Measurements from ENCODE around the gene PCDHAC2. TPM values are rescaled to one million over a fixed set of nuclear protein-coding genes. Genes with fewer than 3 reads are reported as not detected.

The PCDHAC2 gene
- total and polyA plus RNA-seq, 10 donors = 0.15 to 7.9 (median 3.1) TPM

GRCh38 chr5:140992828-140993227, 26.6 kb downstream of the PCDHAC2 start:
- no peaks in the 10 kb centered on the region for H3K36me3 ChIP-seq

GRCh38 chr5:140996060-140996459, 29.8 kb downstream of the PCDHAC2 start:
- Histone ChIP-seq H3K27ac (no peak overlapping the region), H3K4me3 (no peak overlapping the region), H3K36me3 (no peaks in the 10 kb centered on the region), H3K27me3 (replicated peaks in 1 of 7) (peaks cover 0 to 15% (median 0%) of the 10 kb centered on the region in 7 donors), H3K9me3 (no peaks in the 10 kb centered on the region), H3K4me1 (peaks cover 0 to under 1% (median 0%) of the 10 kb centered on the region in 6 donors)
- DNase-seq = no peak
- TF ChIP-seq POLR2AphosphoS5 (IDR thresholded peaks at IDR 0.05) (no peak), CTCF (IDR thresholded peaks at IDR 0.05 in 8 of 11, conservative IDR thresholded peaks at IDR 0.05 in 3 of 11) (no peak), POLR2A (IDR thresholded peaks at IDR 0.05) (no peak)
- intact Hi-C loops (cut with DNase I; ENCODE audit: low total_unique reads) = no loop called here
- WGBS, 5 donors = 71 to 88% (median 84%) methylated on average over 1 of the region's 1 CpG

More at GRCh38 chr5:140992828-140993227, 26.6 kb downstream of the PCDHAC2 start:
- Histone ChIP-seq H3K4me1 (no peaks in the 10 kb centered on the region), H3K9me3 (no peaks in the 10 kb centered on the region), H3K27me3 (replicated peaks in 1 of 7) (no peaks in the 10 kb centered on the region), H3K4me3 (no peak overlapping the region), H3K27ac (no peak overlapping the region)
- 67 to 87% (median 74%) methylated on average over 2 of the region's 2 CpGs for WGBS, 5 donors
- intact Hi-C loops (cut with DNase I; ENCODE audit: low total_unique reads) = no loop called here
- TF ChIP-seq POLR2A (IDR thresholded peaks at IDR 0.05) = no peak
- no peak for TF ChIP-seq POLR2AphosphoS5 (IDR thresholded peaks at IDR 0.05)
- no peak for TF ChIP-seq CTCF (IDR thresholded peaks at IDR 0.05 in 8 of 11, conservative IDR thresholded peaks at IDR 0.05 in 3 of 11)
- no peak for DNase-seq

- TF ChIP-seq CTCF (IDR thresholded peaks at IDR 0.05 in 8 of 11, conservative IDR thresholded peaks at IDR 0.05 in 3 of 11) (no peak), POLR2AphosphoS5 (IDR thresholded peaks at IDR 0.05) (no peak), POLR2A (IDR thresholded peaks at IDR 0.05) (no peak)
- WGBS, 5 donors = 65 to 74% (median 68%) methylated on average over 2 of the region's 2 CpGs
These were observed 32.7 kb downstream of the PCDHAC2 start for GRCh38 chr5:140998921-140999410.

GRCh38 chr5:141001446-141001843, 35.2 kb downstream of the PCDHAC2 start:
- Histone ChIP-seq H3K9me3 (peaks cover 0 to 4% (median 0%) of the 10 kb centered on the region in 8 donors), H3K27ac (peak overlapping the region in 6 of 8 donors; percentile 43 to 66 (median 55)), H3K4me3 (peak overlapping the region in 3 of 8 donors; percentile 5 to 51 (median 23)), H3K27me3 (replicated peaks in 1 of 7) (peaks cover 0 to 53% (median 4%) of the 10 kb centered on the region in 7 donors), H3K4me1 (peaks cover 0 to 16% (median 2%) of the 10 kb centered on the region in 6 donors), H3K36me3 (no peaks in the 10 kb centered on the region)
- intact Hi-C loops (cut with DNase I; ENCODE audit: low total_unique reads) = no loop called here
- no peak for DNase-seq
- TF ChIP-seq POLR2AphosphoS5 (IDR thresholded peaks at IDR 0.05) (no peak), CTCF (IDR thresholded peaks at IDR 0.05 in 8 of 11, conservative IDR thresholded peaks at IDR 0.05 in 3 of 11) (no peak), POLR2A (IDR thresholded peaks at IDR 0.05) (no peak)
- WGBS, 5 donors = 3 to 9% (median 6%) methylated on average over 9 of the region's 9 CpGs

More at GRCh38 chr5:140998921-140999410, 32.7 kb downstream of the PCDHAC2 start:
- H3K27ac ChIP-seq = no peak overlapping the region
- peaks cover 0 to 42% (median 4%) of the 10 kb centered on the region in 7 donors for H3K27me3 ChIP-seq (replicated peaks in 1 of 7)
- no peak for DNase-seq
- no peak overlapping the region for H3K4me3 ChIP-seq
- intact Hi-C loops (cut with DNase I; ENCODE audit: low total_unique reads) = no loop called here
- no peaks in the 10 kb centered on the region for H3K36me3 ChIP-seq
- H3K4me1 ChIP-seq = peaks cover 0 to 16% (median 2%) of the 10 kb centered on the region in 6 donors
- no peaks in the 10 kb centered on the region for H3K9me3 ChIP-seq

All from spleen (tissue), 11 donors.